ENCODE data around the gene SUFU.

DNA sequence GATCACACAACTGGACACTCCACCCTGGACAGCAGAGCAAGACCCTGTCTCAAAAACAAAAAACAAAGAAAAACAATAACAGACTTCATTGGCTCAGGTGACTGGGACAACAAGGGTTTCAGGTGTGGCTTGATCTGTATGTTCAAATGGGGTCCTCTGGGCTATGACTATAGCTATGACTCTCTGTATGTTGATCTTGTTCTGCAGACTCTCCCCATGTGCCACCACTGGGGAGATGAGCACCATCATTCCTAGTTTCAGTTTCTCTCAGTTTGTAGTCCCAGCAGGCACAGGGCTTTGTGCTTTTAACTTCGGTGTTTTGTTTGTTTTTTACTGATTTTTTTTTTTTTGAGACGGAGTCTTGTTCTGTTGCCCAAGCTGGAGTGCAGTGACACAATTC, 53.8 kb downstream of the SUFU start:
- TF ChIP-seq, protein P1, sequence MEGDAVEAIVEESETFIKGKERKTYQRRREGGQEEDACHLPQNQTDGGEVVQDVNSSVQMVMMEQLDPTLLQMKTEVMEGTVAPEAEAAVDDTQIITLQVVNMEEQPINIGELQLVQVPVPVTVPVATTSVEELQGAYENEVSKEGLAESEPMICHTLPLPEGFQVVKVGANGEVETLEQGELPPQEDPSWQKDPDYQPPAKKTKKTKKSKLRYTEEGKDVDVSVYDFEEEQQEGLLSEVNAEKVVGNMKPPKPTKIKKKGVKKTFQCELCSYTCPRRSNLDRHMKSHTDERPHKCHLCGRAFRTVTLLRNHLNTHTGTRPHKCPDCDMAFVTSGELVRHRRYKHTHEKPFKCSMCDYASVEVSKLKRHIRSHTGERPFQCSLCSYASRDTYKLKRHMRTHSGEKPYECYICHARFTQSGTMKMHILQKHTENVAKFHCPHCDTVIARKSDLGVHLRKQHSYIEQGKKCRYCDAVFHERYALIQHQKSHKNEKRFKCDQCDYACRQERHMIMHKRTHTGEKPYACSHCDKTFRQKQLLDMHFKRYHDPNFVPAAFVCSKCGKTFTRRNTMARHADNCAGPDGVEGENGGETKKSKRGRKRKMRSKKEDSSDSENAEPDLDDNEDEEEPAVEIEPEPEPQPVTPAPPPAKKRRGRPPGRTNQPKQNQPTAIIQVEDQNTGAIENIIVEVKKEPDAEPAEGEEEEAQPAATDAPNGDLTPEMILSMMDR (IDR thresholded peaks at IDR 0.05), result no peak
- TF ChIP-seq POLR2A (IDR thresholded peaks at IDR 0.05), result no peak

All from esophagus squamous epithelium (tissue), 4 donors.